CD14-positive monocyte (primary cell): ENCODE results near the gene RAB43. TPM values are rescaled to one million over a fixed set of nuclear protein-coding genes. Genes with fewer than 3 reads are reported as not detected.

Experiments
- DNase-seq, 3 donors: peaks; one replicate each; pipeline ENCODE4 v3.0.0-alpha.2; 2011 to 2022
- H2AFZ ChIP-seq: 2 replicates; pipeline ENCODE4 v1.6.0; 2012; ENCODE audit warnings: mild to moderate bottlenecking, low read depth, low read length, inconsistent platforms; ENCODE audit not compliant: insufficient read depth, poor library complexity, severe bottlenecking
- H3K27ac ChIP-seq, 2 donors: 1 replicate in 1 of 2; 2 replicates in 1 of 2; pipeline ENCODE4 v1.5.1; 2012 to 2013; ENCODE audit warnings: low read length in 2 of 2, control low read depth in 1 of 2, inconsistent platforms in 1 of 2, low read depth in 1 of 2, mild to moderate bottlenecking in 1 of 2
- H3K27me3 ChIP-seq, 2 donors: one replicate each; pipeline versions ENCODE4 v1.6.0 to v1.6.1; 2011 to 2013; ENCODE audit warnings: low read length in 2 of 2; ENCODE audit not compliant: control insufficient read depth in 2 of 2, insufficient read depth in 2 of 2
- H3K36me3 ChIP-seq, 2 donors: replicated peaks in 1 of 2; 1 replicate in 1 of 2; 2 replicates in 1 of 2; pipeline versions ENCODE4 v1.5.1 to v1.6.1; 2012 to 2013; ENCODE audit warnings: low read length in 2 of 2, control low read depth in 1 of 2, inconsistent platforms in 1 of 2, mild to moderate bottlenecking in 1 of 2; ENCODE audit not compliant: insufficient read depth in 2 of 2, control insufficient read depth in 1 of 2
- H3K4me1 ChIP-seq, 2 donors: 1 replicate in 1 of 2; 2 replicates in 1 of 2; pipeline versions ENCODE4 v1.5.1 to v1.6.1; 2012 to 2013; ENCODE audit warnings: low read length in 2 of 2, control low read depth in 1 of 2, inconsistent platforms in 1 of 2, mild to moderate bottlenecking in 1 of 2, moderate library complexity in 1 of 2; ENCODE audit not compliant: insufficient read depth in 2 of 2, control insufficient read depth in 1 of 2
- H3K4me2 ChIP-seq: replicated peaks from 2 replicates; pipeline ENCODE3; 2012; ENCODE audit warnings: low read length, moderate library complexity, mild to moderate bottlenecking; ENCODE audit not compliant: poor library complexity, severe bottlenecking; ENCODE audit errors: extremely low read depth
- H3K4me3 ChIP-seq, 3 experiments: fragments of 200-600 bp in 1 of 3; sonication (generic) in 1 of 3; replicated peaks in 1 of 3; 1 replicate in 2 of 3; 2 replicates in 1 of 3; pipeline ENCODE4 v1.5.1; 2011 to 2013; ENCODE audit warnings: low read length in 3 of 3, mild to moderate bottlenecking in 3 of 3, control low read depth in 2 of 3, low read depth in 2 of 3, inconsistent platforms in 1 of 3, moderate library complexity in 1 of 3
- H3K79me2 ChIP-seq: 2 replicates; pipeline ENCODE4 v1.6.0; 2012; ENCODE audit warnings: mild to moderate bottlenecking, control low read depth, inconsistent platforms, low read length, moderate library complexity; ENCODE audit not compliant: insufficient read depth
- H3K9ac ChIP-seq: 2 replicates; pipeline ENCODE4 v1.6.0; 2017; ENCODE audit warnings: low read length, mild to moderate bottlenecking; ENCODE audit not compliant: insufficient read depth, poor library complexity, severe bottlenecking
- H3K9me3 ChIP-seq, 2 donors: replicated peaks in 1 of 2; 1 replicate in 1 of 2; 2 replicates in 1 of 2; pipeline versions ENCODE4 v1.5.1 to v1.6.1; 2012 to 2013; ENCODE audit warnings: low read length in 2 of 2, control low read depth in 1 of 2; ENCODE audit not compliant: control insufficient read depth in 1 of 2, insufficient read depth in 1 of 2
- H4K20me1 ChIP-seq: 2 replicates; pipeline ENCODE4 v1.6.0; 2012; ENCODE audit warnings: mild to moderate bottlenecking, low read length, control low read depth, moderate library complexity; ENCODE audit not compliant: insufficient read depth
- H3K27ac Mint-ChIP-seq, 7 donors: one replicate each; pipeline ENCODE4 v1.8.0; 2020; ENCODE audit warnings: mild to moderate bottlenecking in 7 of 7, mixed read lengths in 7 of 7, moderate library complexity in 6 of 7, inconsistent platforms in 2 of 7
- H3K27me3 Mint-ChIP-seq, 3 donors: one replicate each; pipeline ENCODE4 v1.8.0; 2021 to 2022; ENCODE audit warnings: low read depth in 3 of 3, mild to moderate bottlenecking in 3 of 3, mixed read lengths in 3 of 3, moderate library complexity in 3 of 3, inconsistent platforms in 1 of 3
- H3K36me3 Mint-ChIP-seq, 2 donors: one replicate each; pipeline ENCODE4 v1.8.0; 2020; ENCODE audit warnings: mixed read lengths in 2 of 2, inconsistent platforms in 1 of 2, mild to moderate bottlenecking in 1 of 2
- H3K4me1 Mint-ChIP-seq: one replicate; pipeline ENCODE4 v1.8.0; 2020; ENCODE audit warnings: mild to moderate bottlenecking, mixed read lengths
- H3K4me3 Mint-ChIP-seq, 2 donors: one replicate each; pipeline ENCODE4 v1.8.0; 2020; ENCODE audit warnings: mild to moderate bottlenecking in 2 of 2, mixed read lengths in 2 of 2, moderate library complexity in 1 of 2
- H3K9me3 Mint-ChIP-seq, 7 donors: one replicate each; pipeline ENCODE4 v1.8.0; 2020 to 2022; ENCODE audit warnings: mixed read lengths in 7 of 7, mild to moderate bottlenecking in 6 of 7, moderate library complexity in 6 of 7, inconsistent platforms in 2 of 7
- CTCF ChIP-seq: fragments of 200-600 bp; IDR thresholded peaks from one replicate; pipeline ENCODE4 v1.8.0; 2022; ENCODE audit warnings: antibody characterized with exemption, mild to moderate bottlenecking
- WGBS: methylation state at CpG from one replicate; pipeline ENCODE4 v1.1.5; 2013; ENCODE audit warnings: missing lambda C conversion rate; ENCODE audit not compliant: insufficient coverage; 5-methylcytosine and 5-hydroxymethylcytosine counted together
- intact Hi-C, 2 donors: fragments of 100-400 bp; cut with micrococcal nuclease; formaldehyde crosslinking; loops; one replicate each; pipeline versions ENCODE4 v1.15.0 to v1.15.1; 2023
- polyA plus RNA-seq, 3 donors: library from polyadenylated mRNA; depleted of rRNA in 1 of 3; unstranded in 2 of 3; stranded (reverse) in 1 of 3; fragments of 300-500 nt in 2 of 3; fragments of >200 nt in 1 of 3; fragmentation: Illumina TruSeq in 2 of 3; gene quantifications; 1 replicate in 2 of 3; 2 replicates in 1 of 3; pipeline ENCODE4 v1.2.3, GENCODE V29; 2012 to 2021

Gene RAB43
- polyA plus RNA-seq, 3 donors: 7.1 to 15.5 (median 8.5) TPM

- under 1% methylated on average over 43 of the region's 43 CpGs for WGBS
- Histone ChIP-seq H3K79me2 (no peaks in the 10 kb centered on the region), H3K9ac (no peak overlapping the region), H4K20me1 (no peaks in the 10 kb centered on the region), H3K4me3 (peak overlapping the region in 1 of 3 experiments; percentile 49), H3K9me3 (peaks cover 4 to 5% of the 10 kb centered on the region in 2 donors), H3K27me3 (peaks cover 8 to 47% of the 10 kb centered on the region in 2 donors), H2AFZ (peak overlapping the region; percentile 63), H3K4me1 (peaks cover 3 to 10% of the 10 kb centered on the region in 2 donors), H3K4me2 (peak overlapping the region; percentile 62), H3K36me3 (no peaks in the 10 kb centered on the region), H3K27ac (no peak overlapping the region)
- Mint-ChIP-seq H3K36me3 (no peaks in the 10 kb centered on the region), H3K27me3 (peaks cover 31 to 57% (median 43%) of the 10 kb centered on the region in 3 donors), H3K27ac (no peak overlapping the region), H3K4me3 (peak overlapping the region in 1 of 2 donors; percentile 62), H3K9me3 (peaks cover 10 to 35% (median 27%) of the 10 kb centered on the region in 7 donors), H3K4me1 (peaks cover 2% of the 10 kb centered on the region)
- TF ChIP-seq CTCF: no peak
- DNase-seq: no peak
- intact Hi-C loops: no loop called here
These were observed 75.9 kb downstream of the RAB43 start for GRCh38 chr3:129045675-129046036.

GRCh38 chr3:129040579-129041300, 80.9 kb downstream of the RAB43 start:
- Histone ChIP-seq H3K27ac (no peak overlapping the region), H4K20me1 (no peaks in the 10 kb centered on the region), H3K4me2 (no peak overlapping the region), H3K4me1 (peaks cover 0 to 4% of the 10 kb centered on the region in 2 donors), H3K9ac (no peak overlapping the region), H3K9me3 (no peaks in the 10 kb centered on the region), H3K36me3 (no peaks in the 10 kb centered on the region), H3K79me2 (no peaks in the 10 kb centered on the region), H3K4me3 (no peak overlapping the region), H2AFZ (no peak overlapping the region), H3K27me3 (peaks cover 4 to 26% of the 10 kb centered on the region in 2 donors)
- H3K4me1 Mint-ChIP-seq: peaks cover 6% of the 10 kb centered on the region
- DNase-seq: no peak
- H3K27me3 Mint-ChIP-seq: peaks cover 21 to 42% (median 32%) of the 10 kb centered on the region in 3 donors
- intact Hi-C loops: no loop called here
- TF ChIP-seq CTCF: no peak
- peaks cover 3 to 14% (median 12%) of the 10 kb centered on the region in 7 donors for H3K9me3 Mint-ChIP-seq
- H3K4me3 Mint-ChIP-seq: no peak overlapping the region
- no peaks in the 10 kb centered on the region for H3K36me3 Mint-ChIP-seq
- peak overlapping the region in 1 of 7 donors; percentile 51 for H3K27ac Mint-ChIP-seq
- 94% methylated on average over 14 of the region's 15 CpGs for WGBS
